ENCODE data around the gene LYPD1. TPM values are rescaled to one million over a fixed set of nuclear protein-coding genes. Genes with fewer than 3 reads are reported as not detected.

LYPD1 gene
- total RNA-seq, 1 donor from 2014 or later, result 1.1 TPM

GRCh38 chr2:132691556-132691955 is 21.6 kb upstream of the LYPD1 start:
- Mint-ChIP-seq H3K9me3 (ENCODE audit: unreplicated experiment) (peaks cover 1% of the 10 kb centered on the region), H3K36me3 (ENCODE audit: unreplicated experiment) (no peaks in the 10 kb centered on the region), H3K27ac (ENCODE audit: unreplicated experiment) (no peak overlapping the region), H3K4me3 (ENCODE audit: unreplicated experiment) (no peak overlapping the region), H3K4me1 (ENCODE audit: low read depth, unreplicated experiment) (peaks cover 5% of the 10 kb centered on the region), H3K27me3 (ENCODE audit: unreplicated experiment) (no peaks in the 10 kb centered on the region)
- no peak for DNase-seq
- TF ChIP-seq CTCF (IDR thresholded peaks at IDR 0.05; ENCODE audit: partially characterized antibody, unreplicated experiment), result no peak

GRCh38 chr2:132690664-132691303 is 20.8 kb upstream of the LYPD1 start:
- no peaks in the 10 kb centered on the region for H3K27me3 Mint-ChIP-seq (ENCODE audit: unreplicated experiment)
- no peak overlapping the region for H3K27ac Mint-ChIP-seq (ENCODE audit: unreplicated experiment)
- H3K36me3 Mint-ChIP-seq (ENCODE audit: unreplicated experiment), result no peaks in the 10 kb centered on the region

GRCh38 chr2:132681766-132682165 is 11.8 kb upstream of the LYPD1 start:
- H3K36me3 Mint-ChIP-seq (ENCODE audit: unreplicated experiment), result no peaks in the 10 kb centered on the region
- no peaks in the 10 kb centered on the region for H3K27me3 Mint-ChIP-seq (ENCODE audit: unreplicated experiment)
- no peak overlapping the region for H3K27ac Mint-ChIP-seq (ENCODE audit: unreplicated experiment)
- TF ChIP-seq CTCF (IDR thresholded peaks at IDR 0.05; ENCODE audit: partially characterized antibody, unreplicated experiment), result no peak
- H3K4me3 Mint-ChIP-seq (ENCODE audit: unreplicated experiment), result no peak overlapping the region
- no peaks in the 10 kb centered on the region for H3K9me3 Mint-ChIP-seq (ENCODE audit: unreplicated experiment)
- DNase-seq, result no peak
- no peaks in the 10 kb centered on the region for H3K4me1 Mint-ChIP-seq (ENCODE audit: low read depth, unreplicated experiment)

More at GRCh38 chr2:132690664-132691303, 20.8 kb upstream of the LYPD1 start:
- Mint-ChIP-seq H3K9me3 (ENCODE audit: unreplicated experiment) (peaks cover 1% of the 10 kb centered on the region), H3K4me3 (ENCODE audit: unreplicated experiment) (no peak overlapping the region), H3K4me1 (ENCODE audit: low read depth, unreplicated experiment) (peaks cover 5% of the 10 kb centered on the region)
- TF ChIP-seq CTCF (IDR thresholded peaks at IDR 0.05; ENCODE audit: partially characterized antibody, unreplicated experiment), result no peak
- DNase-seq, result no peak

- no peak overlapping the region for H3K4me3 Mint-ChIP-seq (ENCODE audit: unreplicated experiment)
- TF ChIP-seq CTCF (IDR thresholded peaks at IDR 0.05; ENCODE audit: partially characterized antibody, unreplicated experiment), result no peak
- H3K9me3 Mint-ChIP-seq (ENCODE audit: unreplicated experiment), result no peaks in the 10 kb centered on the region
- no peak overlapping the region for H3K27ac Mint-ChIP-seq (ENCODE audit: unreplicated experiment)
- DNase-seq, result no peak
- no peaks in the 10 kb centered on the region for H3K27me3 Mint-ChIP-seq (ENCODE audit: unreplicated experiment)
- H3K36me3 Mint-ChIP-seq (ENCODE audit: unreplicated experiment), result no peaks in the 10 kb centered on the region
- H3K4me1 Mint-ChIP-seq (ENCODE audit: low read depth, unreplicated experiment), result peaks cover 2% of the 10 kb centered on the region
Measured at GRCh38 chr2:132680544-132680943, 10.5 kb upstream of the LYPD1 start.

- no peak for TF ChIP-seq CTCF (IDR thresholded peaks at IDR 0.05; ENCODE audit: partially characterized antibody, unreplicated experiment)
- no peak overlapping the region for H3K27ac Mint-ChIP-seq (ENCODE audit: unreplicated experiment)
- H3K9me3 Mint-ChIP-seq (ENCODE audit: unreplicated experiment), result no peaks in the 10 kb centered on the region
- H3K4me3 Mint-ChIP-seq (ENCODE audit: unreplicated experiment), result no peak overlapping the region
- H3K27me3 Mint-ChIP-seq (ENCODE audit: unreplicated experiment), result no peaks in the 10 kb centered on the region
- no peak for DNase-seq
- no peaks in the 10 kb centered on the region for H3K36me3 Mint-ChIP-seq (ENCODE audit: unreplicated experiment)
- H3K4me1 Mint-ChIP-seq (ENCODE audit: low read depth, unreplicated experiment), result peaks cover 2% of the 10 kb centered on the region
Measured at GRCh38 chr2:132678483-132678882, 8.5 kb upstream of the LYPD1 start.
